HepG2 (cell line): Measurements from ENCODE around the gene TMEM63C. TPM values are rescaled to one million over a fixed set of nuclear protein-coding genes. Genes with fewer than 3 reads are reported as not detected.

Experiments used
- ASH2L ChIP-seq: fragments of 300-600, 200-600 bp; sonication (generic); IDR thresholded peaks from 2 replicates; pipeline ENCODE4 v1.7.0; 2017; ENCODE audit warnings: low read depth, mild to moderate bottlenecking, moderate library complexity, mixed read lengths, low read length; ENCODE audit not compliant: insufficient read length
- ATF3 ChIP-seq: sonication (generic); formaldehyde crosslinking; IDR thresholded peaks from 2 replicates; pipeline ENCODE4 v1.4.0; 2020; ENCODE audit warnings: missing genetic modification reagents
- CENPT ChIP-seq: sonication (generic); formaldehyde crosslinking; IDR thresholded peaks from 2 replicates; pipeline ENCODE4 v1.8.0; 2022; ENCODE audit warnings: low read depth, mild to moderate bottlenecking, moderate library complexity, missing genetic modification reagents
- FOXJ3 ChIP-seq: sonication (generic); formaldehyde crosslinking; IDR thresholded peaks from 2 replicates; pipeline ENCODE4 v1.4.0; 2020; ENCODE audit warnings: missing genetic modification reagents, mild to moderate bottlenecking, borderline replicate concordance
- HBP1 ChIP-seq: IDR thresholded peaks from 2 replicates; pipeline ENCODE4 v1.6.1; 2016; ENCODE audit warnings: low read depth, control low read depth
- HNF4G ChIP-seq, 2 experiments: sonication (generic) in 1 of 2; formaldehyde crosslinking in 1 of 2; IDR thresholded peaks; 2 replicates each; pipeline versions ENCODE4 v1.4.0 to v1.6.1; 2011 to 2020; ENCODE audit warnings: borderline replicate concordance in 2 of 2, low read depth in 2 of 2, mild to moderate bottlenecking in 2 of 2, low read length in 1 of 2, missing genetic modification reagents in 1 of 2, moderate library complexity in 1 of 2
- MLLT10 ChIP-seq: sonication (generic); formaldehyde crosslinking; IDR thresholded peaks from 2 replicates; pipeline ENCODE4 v1.4.0; 2020; ENCODE audit warnings: missing genetic modification reagents
- NFYC ChIP-seq: IDR thresholded peaks from 2 replicates; pipeline ENCODE4 v1.6.1; 2016; ENCODE audit warnings: missing genetic modification reagents, missing compliant biosample characterization
- NR3C1 ChIP-seq: sonication (generic); formaldehyde crosslinking; IDR thresholded peaks from 2 replicates; pipeline ENCODE4 v1.4.0; 2020; ENCODE audit warnings: missing genetic modification reagents
- PHF8 ChIP-seq: sonication (generic); formaldehyde crosslinking; IDR thresholded peaks from 2 replicates; pipeline ENCODE4 v1.5.0; 2020; ENCODE audit warnings: missing genetic modification reagents
- RXRA ChIP-seq: sonication (generic); formaldehyde crosslinking; IDR thresholded peaks from 2 replicates; pipeline ENCODE4 v1.5.1; 2020; ENCODE audit warnings: missing genetic modification reagents
- SETDB1 ChIP-seq: sonication (generic); formaldehyde crosslinking; IDR thresholded peaks from 2 replicates; pipeline ENCODE4 v1.5.1; 2020; ENCODE audit warnings: missing genetic modification reagents, mild to moderate bottlenecking, borderline replicate concordance
- ZNF614 ChIP-seq: IDR thresholded peaks from 2 replicates; pipeline ENCODE4 v1.6.1; 2018; ENCODE audit warnings: missing biosample characterization, missing genetic modification reagents, inconsistent platforms, borderline replicate concordance
- polyA plus RNA-seq, 8 experiments: library from polyadenylated mRNA; depleted of rRNA in 3 of 8; stranded (reverse) in 7 of 8; unstranded in 1 of 8; fragments of >200 nt; fragmentation: Illumina TruSeq in 4 of 8; extraction: Trizol in 4 of 8; gene quantifications; 2 replicates each; pipeline versions ENCODE4 v1.2.1 to v1.2.3, GENCODE V29; 2011 to 2016; ENCODE audit warnings: low read depth in 4 of 8, missing spikeins in 1 of 8, mixed read lengths in 1 of 8; ENCODE audit not compliant: insufficient read depth in 1 of 8
- total RNA-seq, 5 experiments: library from RNA; depleted of rRNA; stranded (reverse); fragments of >200 nt; fragmentation: Illumina TruSeq; extraction: Trizol; gene quantifications; 2 replicates each; pipeline ENCODE4 v1.2.3, GENCODE V29; 2016; ENCODE audit warnings: low read depth in 1 of 5
- TF ChIP-seq, protein P1 (sequence below): sonication (generic); formaldehyde crosslinking; IDR thresholded peaks from 2 replicates; pipeline ENCODE4 v1.5.1; 2020; ENCODE audit warnings: mild to moderate bottlenecking, missing genetic modification reagents, borderline replicate concordance
- TF ChIP-seq, protein P2 (sequence below): sonication (generic); formaldehyde crosslinking; IDR thresholded peaks from 2 replicates; pipeline ENCODE4 v1.9.0; 2021; ENCODE audit warnings: missing genetic modification reagents, borderline replicate concordance

TMEM63C gene
- total and polyA plus RNA-seq, 2 of the 13 experiments (the other 11 are each of a cell fraction or from before 2014, with no cell fraction given), result 0.17 to 0.27 TPM

DNA sequence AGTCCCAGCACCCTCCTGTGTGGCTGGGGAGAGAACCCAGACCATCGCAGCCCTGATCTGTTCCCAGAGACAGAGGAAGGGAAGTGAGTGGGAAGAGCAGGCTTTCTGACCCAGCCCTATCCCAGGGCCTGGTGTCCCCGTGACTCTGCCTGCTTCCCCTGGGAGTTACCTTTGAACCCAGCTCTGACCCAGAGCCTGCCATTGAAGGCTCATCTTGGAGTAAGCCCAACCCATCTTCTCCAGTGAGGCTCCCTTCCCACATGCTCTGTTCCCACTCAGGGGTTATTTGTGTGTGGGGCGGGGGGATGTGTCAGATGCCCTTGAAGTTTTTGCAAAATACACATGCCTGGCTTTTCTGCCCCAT, 6.0 kb downstream of the TMEM63C start (continued):
- TF ChIP-seq RXRA, result no peak
- TF ChIP-seq ASH2L, result no peak
- TF ChIP-seq NFYC, result no peak
- no peak for TF ChIP-seq PHF8 (CRISPR knock-in tag)
- no peak for TF ChIP-seq NR3C1 (CRISPR knock-in tag)
- no peak for TF ChIP-seq ATF3
- no peak for TF ChIP-seq SETDB1 (CRISPR knock-in tag)
- TF ChIP-seq FOXJ3 (CRISPR knock-in tag), result no peak
- no peak for TF ChIP-seq CENPT (CRISPR knock-in tag)
- TF ChIP-seq, protein P1, sequence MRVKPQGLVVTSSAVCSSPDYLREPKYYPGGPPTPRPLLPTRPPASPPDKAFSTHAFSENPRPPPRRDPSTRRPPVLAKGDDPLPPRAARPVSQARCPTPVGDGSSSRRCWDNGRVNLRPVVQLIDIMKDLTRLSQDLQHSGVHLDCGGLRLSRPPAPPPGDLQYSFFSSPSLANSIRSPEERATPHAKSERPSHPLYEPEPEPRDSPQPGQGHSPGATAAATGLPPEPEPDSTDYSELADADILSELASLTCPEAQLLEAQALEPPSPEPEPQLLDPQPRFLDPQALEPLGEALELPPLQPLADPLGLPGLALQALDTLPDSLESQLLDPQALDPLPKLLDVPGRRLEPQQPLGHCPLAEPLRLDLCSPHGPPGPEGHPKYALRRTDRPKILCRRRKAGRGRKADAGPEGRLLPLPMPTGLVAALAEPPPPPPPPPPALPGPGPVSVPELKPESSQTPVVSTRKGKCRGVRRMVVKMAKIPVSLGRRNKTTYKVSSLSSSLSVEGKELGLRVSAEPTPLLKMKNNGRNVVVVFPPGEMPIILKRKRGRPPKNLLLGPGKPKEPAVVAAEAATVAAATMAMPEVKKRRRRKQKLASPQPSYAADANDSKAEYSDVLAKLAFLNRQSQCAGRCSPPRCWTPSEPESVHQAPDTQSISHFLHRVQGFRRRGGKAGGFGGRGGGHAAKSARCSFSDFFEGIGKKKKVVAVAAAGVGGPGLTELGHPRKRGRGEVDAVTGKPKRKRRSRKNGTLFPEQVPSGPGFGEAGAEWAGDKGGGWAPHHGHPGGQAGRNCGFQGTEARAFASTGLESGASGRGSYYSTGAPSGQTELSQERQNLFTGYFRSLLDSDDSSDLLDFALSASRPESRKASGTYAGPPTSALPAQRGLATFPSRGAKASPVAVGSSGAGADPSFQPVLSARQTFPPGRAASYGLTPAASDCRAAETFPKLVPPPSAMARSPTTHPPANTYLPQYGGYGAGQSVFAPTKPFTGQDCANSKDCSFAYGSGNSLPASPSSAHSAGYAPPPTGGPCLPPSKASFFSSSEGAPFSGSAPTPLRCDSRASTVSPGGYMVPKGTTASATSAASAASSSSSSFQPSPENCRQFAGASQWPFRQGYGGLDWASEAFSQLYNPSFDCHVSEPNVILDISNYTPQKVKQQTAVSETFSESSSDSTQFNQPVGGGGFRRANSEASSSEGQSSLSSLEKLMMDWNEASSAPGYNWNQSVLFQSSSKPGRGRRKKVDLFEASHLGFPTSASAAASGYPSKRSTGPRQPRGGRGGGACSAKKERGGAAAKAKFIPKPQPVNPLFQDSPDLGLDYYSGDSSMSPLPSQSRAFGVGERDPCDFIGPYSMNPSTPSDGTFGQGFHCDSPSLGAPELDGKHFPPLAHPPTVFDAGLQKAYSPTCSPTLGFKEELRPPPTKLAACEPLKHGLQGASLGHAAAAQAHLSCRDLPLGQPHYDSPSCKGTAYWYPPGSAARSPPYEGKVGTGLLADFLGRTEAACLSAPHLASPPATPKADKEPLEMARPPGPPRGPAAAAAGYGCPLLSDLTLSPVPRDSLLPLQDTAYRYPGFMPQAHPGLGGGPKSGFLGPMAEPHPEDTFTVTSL (CRISPR knock-in tag), result 0 out of 2 replicates have a peak, but pooled peaks have one; percentile 22
- TF ChIP-seq HNF4G (IDR thresholded peaks at IDR 0.05; ENCODE audit: borderline replicate concordance, low read depth, low read length), result peak; percentile 54
- peak; percentile 21; the same call in 1 of the 2 replicates for TF ChIP-seq HNF4G (CRISPR knock-in tag; IDR thresholded peaks at IDR 0.05; ENCODE audit: borderline replicate concordance, low read depth)
- TF ChIP-seq ZNF614, result no peak
- no peak for TF ChIP-seq MLLT10
- TF ChIP-seq, protein P2, sequence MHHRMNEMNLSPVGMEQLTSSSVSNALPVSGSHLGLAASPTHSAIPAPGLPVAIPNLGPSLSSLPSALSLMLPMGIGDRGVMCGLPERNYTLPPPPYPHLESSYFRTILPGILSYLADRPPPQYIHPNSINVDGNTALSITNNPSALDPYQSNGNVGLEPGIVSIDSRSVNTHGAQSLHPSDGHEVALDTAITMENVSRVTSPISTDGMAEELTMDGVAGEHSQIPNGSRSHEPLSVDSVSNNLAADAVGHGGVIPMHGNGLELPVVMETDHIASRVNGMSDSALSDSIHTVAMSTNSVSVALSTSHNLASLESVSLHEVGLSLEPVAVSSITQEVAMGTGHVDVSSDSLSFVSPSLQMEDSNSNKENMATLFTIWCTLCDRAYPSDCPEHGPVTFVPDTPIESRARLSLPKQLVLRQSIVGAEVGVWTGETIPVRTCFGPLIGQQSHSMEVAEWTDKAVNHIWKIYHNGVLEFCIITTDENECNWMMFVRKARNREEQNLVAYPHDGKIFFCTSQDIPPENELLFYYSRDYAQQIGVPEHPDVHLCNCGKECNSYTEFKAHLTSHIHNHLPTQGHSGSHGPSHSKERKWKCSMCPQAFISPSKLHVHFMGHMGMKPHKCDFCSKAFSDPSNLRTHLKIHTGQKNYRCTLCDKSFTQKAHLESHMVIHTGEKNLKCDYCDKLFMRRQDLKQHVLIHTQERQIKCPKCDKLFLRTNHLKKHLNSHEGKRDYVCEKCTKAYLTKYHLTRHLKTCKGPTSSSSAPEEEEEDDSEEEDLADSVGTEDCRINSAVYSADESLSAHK, result no peak
- no peak for TF ChIP-seq HBP1 (CRISPR knock-in tag)
